Measurements from ENCODE around the gene CLASRP.

The CLASRP gene

DNA sequence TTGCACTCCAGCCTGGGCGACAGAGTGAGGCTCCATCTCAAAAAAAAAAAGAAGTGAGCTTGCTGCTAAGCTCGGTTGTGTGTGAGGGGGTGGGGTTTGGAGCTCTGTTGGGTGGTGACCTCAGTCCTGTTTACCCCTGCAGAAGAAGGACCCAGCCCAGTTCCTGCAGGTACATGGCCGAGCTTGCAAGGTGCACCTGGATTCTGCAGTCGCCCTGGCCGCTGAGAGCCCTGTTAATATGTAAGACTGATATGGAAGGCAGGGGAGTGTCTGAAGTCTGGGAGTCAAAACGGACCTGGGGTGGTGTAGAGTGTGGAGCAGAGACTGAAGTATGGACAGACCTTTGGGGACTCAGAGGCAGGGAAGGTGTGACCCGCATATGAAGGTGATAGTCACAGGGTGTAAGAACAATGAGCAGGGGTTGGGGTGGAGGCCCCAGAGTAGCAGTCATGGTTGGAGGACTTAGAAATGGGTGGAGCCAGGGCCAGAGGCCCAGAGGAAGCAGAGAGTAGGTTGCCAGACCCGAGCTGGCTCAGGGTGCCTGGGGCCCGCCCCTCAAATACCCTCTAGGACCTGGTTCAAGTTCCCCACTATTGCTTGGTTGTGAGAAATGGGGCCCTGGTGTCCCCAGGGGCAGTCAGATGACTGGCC lies 13.2 kb downstream of the CLASRP start:
- Histone ChIP-seq H3K27me3 (ENCODE audit: control insufficient read depth, insufficient read depth, low read length) (no peaks in the 10 kb centered on the region), H3K36me3 (ENCODE audit: control insufficient read depth, insufficient read depth, low read length) (peaks cover 28% of the 10 kb centered on the region), H3K27ac (ENCODE audit: low read depth, low read length) (no peak overlapping the region), H3K4me1 (ENCODE audit: control insufficient read depth, insufficient read depth, low read length) (peaks cover 4% of the 10 kb centered on the region), H3K9ac (ENCODE audit: low read length) (no peak overlapping the region), H3K4me3 (ENCODE audit: low read length) (no peak overlapping the region)

DNA sequence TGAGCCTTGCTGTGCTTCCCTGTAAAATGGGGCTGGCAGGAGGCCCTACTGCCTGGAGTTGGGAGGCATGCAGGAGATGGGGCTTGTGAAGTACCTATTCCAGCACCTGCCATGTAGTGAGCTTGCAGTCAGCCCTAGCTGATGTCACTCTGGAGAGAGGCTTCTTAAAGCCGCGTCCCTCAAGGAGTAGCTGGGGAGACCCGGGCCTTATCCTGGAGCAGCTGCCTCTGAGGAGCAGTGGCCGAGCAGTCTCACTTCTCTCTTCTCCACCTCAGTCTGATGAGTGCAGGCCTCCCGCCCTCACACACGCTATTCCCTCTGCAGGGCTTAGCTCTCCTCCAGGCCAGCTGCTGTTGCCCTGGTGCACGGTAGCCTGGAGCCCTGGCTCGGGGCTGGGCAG lies 18.0 kb downstream of the CLASRP start:
- H3K36me3 ChIP-seq (ENCODE audit: control insufficient read depth, insufficient read depth, low read length), result peaks cover 69% of the 10 kb centered on the region
- H3K9ac ChIP-seq (ENCODE audit: low read length), result no peak overlapping the region
- no peaks in the 10 kb centered on the region for H3K27me3 ChIP-seq (ENCODE audit: control insufficient read depth, insufficient read depth, low read length)
- no peak overlapping the region for H3K4me3 ChIP-seq (ENCODE audit: low read length)
- no peaks in the 10 kb centered on the region for H3K4me1 ChIP-seq (ENCODE audit: control insufficient read depth, insufficient read depth, low read length)
- no peak overlapping the region for H3K27ac ChIP-seq (ENCODE audit: low read depth, low read length)

DNA sequence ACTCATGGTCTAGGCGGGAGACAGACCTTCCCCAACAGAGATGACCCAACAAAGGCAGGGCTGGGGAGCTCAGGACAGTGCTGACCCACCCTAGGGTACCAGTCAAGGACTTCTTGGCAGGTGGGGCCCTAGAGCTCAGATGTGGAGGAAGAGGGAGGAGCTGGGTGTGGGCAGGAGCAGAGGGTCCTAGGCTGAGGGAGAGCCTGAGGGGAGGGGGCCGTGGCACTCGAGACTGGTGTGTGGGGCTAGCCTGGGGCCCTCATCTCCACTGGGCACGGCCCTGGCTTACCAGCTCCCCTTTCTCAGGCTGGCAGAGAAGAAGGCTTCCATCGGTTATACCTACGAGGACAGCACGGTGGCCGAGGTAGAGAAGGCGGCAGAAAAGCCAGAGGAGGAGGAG lies 18.6 kb downstream of the CLASRP start:
- Histone ChIP-seq H3K27ac (ENCODE audit: low read depth, low read length) (no peak overlapping the region), H3K4me3 (ENCODE audit: low read length) (no peak overlapping the region), H3K4me1 (ENCODE audit: control insufficient read depth, insufficient read depth, low read length) (no peaks in the 10 kb centered on the region), H3K36me3 (ENCODE audit: control insufficient read depth, insufficient read depth, low read length) (peaks cover 71% of the 10 kb centered on the region), H3K27me3 (ENCODE audit: control insufficient read depth, insufficient read depth, low read length) (no peaks in the 10 kb centered on the region), H3K9ac (ENCODE audit: low read length) (no peak overlapping the region)

DNA sequence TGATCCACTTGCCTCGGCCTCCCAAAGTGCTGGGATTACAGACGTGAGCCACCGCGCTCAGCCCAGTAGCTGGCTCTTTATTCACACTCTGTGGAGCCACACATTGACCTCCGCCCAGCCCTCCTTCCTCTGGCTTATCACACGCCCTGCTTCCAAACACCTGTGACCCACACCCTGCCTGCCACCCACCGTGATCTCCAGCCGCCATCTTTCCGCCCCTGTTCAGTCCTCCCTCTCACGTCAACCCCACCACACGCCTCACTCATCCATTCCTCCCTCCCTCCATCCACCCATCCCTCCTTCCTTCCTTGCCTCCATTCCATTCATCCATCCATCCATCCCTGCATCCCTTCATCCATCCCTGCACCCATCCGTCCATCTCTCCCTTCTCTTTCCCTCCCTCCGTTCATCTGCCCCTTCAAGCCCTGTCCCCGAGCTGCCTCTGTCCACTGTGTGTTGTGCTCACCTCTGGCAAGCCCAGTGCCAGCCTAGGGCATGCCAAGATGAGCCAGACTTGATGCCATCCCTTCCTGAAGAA lies 19.8 kb downstream of the CLASRP start:
- Histone ChIP-seq H3K27ac (ENCODE audit: low read depth, low read length) (no peak overlapping the region), H3K4me1 (ENCODE audit: control insufficient read depth, insufficient read depth, low read length) (no peaks in the 10 kb centered on the region)

DNA sequence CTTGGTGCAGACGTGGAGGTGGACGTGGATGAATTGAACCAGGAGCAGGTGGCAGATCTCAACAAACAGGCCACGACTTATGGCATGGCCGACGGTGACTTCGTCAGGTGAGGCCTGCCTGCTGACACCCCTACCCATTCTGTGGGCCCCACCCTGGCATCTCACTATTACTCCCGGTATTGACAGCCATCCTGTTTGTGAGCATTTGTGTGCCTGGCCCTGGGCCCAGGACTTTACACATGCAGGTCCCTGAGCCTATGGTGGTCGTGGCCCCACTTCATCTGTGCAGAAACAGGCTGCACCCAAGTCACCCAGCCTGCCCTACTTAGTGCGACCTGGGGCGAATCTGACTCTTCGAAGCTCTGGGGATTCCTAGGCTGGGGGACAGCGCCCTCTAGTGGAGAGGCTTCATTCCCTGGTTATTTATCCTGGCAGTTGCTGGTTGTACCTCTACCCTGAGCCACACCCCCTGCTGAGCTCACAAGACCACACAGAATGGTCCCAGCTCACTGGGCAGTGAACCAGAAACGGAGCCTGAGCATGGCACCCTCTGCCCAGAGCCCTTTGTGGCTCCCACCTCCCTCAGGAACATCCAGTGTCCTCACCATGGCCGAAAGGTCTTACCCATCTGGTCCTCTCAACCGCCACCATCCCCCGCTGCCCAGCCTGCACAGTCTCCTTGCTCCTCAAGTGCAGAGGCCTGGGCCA lies 20.6 kb downstream of the CLASRP start:
- H3K4me3 ChIP-seq (ENCODE audit: low read length), result no peak overlapping the region
- no peaks in the 10 kb centered on the region for H3K27me3 ChIP-seq (ENCODE audit: control insufficient read depth, insufficient read depth, low read length)
- no peaks in the 10 kb centered on the region for H3K4me1 ChIP-seq (ENCODE audit: control insufficient read depth, insufficient read depth, low read length)
- no peak overlapping the region for H3K27ac ChIP-seq (ENCODE audit: low read depth, low read length)
- no peak overlapping the region for H3K9ac ChIP-seq (ENCODE audit: low read length)
- H3K36me3 ChIP-seq (ENCODE audit: control insufficient read depth, insufficient read depth, low read length), result peaks cover 69% of the 10 kb centered on the region

More for the DNA sequence above, 19.8 kb downstream of the CLASRP start:
- H3K9ac ChIP-seq (ENCODE audit: low read length), result no peak overlapping the region
- H3K27me3 ChIP-seq (ENCODE audit: control insufficient read depth, insufficient read depth, low read length), result no peaks in the 10 kb centered on the region
- H3K4me3 ChIP-seq (ENCODE audit: low read length), result no peak overlapping the region
- H3K36me3 ChIP-seq (ENCODE audit: control insufficient read depth, insufficient read depth, low read length), result peaks cover 71% of the 10 kb centered on the region

DNA sequence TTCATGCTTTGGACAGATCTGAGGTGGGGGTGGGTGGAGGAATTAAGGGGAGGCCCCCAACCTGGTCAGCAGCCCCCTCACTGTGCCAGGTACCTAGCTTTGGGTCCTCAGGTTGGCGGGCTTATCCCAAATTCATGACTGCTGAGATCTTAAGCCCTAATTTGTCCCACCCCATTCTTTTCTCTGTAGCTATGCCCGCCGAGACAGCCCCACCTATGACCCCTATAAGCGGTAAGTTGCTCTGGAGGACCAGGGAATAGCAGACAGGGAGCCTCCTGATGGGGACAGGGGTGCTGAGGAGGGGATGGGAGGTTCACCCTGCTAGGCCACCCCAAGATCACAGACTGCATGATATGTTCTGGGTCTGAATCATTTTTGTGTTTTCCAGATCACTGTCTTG lies 23.1 kb downstream of the CLASRP start:
- Histone ChIP-seq H3K9ac (ENCODE audit: low read length) (no peak overlapping the region), H3K36me3 (ENCODE audit: control insufficient read depth, insufficient read depth, low read length) (peaks cover 63% of the 10 kb centered on the region), H3K27ac (ENCODE audit: low read depth, low read length) (no peak overlapping the region), H3K4me1 (ENCODE audit: control insufficient read depth, insufficient read depth, low read length) (no peaks in the 10 kb centered on the region), H3K4me3 (ENCODE audit: low read length) (no peak overlapping the region), H3K27me3 (ENCODE audit: control insufficient read depth, insufficient read depth, low read length) (no peaks in the 10 kb centered on the region)

DNA sequence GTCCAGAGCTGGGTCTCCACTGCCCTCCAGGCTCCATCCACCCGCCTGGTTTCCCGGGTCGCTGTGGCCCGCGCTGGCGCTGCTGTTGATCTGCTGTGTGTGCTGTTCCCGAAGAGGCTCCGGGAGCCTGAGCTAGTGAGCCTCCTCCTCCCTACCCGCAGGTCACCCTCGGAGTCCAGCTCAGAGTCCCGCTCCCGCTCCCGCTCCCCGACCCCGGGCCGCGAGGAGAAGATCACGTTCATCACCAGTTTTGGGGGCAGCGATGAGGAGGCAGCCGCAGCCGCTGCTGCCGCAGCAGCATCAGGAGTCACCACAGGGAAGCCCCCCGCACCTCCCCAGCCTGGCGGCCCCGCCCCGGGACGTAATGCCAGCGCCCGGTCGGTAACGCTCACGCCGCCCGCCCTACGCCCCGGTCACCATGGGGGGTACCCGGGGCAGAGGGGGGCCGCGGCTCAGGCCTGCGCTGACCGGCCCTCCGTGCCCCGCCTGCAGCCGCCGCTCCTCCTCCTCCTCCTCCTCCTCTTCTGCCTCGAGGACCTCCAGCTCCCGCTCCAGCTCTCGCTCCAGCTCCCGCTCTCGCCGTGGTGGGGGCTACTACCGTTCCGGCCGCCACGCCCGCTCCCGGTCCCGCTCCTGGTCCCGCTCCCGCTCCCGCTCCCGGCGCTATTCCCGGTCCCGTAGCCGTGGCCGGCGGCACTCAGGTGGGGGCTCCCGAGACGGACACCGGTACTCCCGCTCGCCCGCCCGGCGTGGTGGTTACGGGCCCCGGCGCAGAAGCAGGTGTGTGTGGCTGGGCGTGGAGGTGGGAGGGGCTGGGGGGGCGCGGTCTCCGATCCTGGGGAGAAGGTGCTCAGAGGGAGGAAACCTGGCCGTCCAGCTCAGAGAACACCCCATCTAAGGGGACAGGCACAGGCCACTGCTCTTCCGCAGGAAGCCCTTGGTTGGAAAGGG lies 25.3 kb downstream of the CLASRP start:
- Histone ChIP-seq H3K4me1 (ENCODE audit: control insufficient read depth, insufficient read depth, low read length) (no peaks in the 10 kb centered on the region), H3K4me3 (ENCODE audit: low read length) (no peak overlapping the region), H3K27me3 (ENCODE audit: control insufficient read depth, insufficient read depth, low read length) (no peaks in the 10 kb centered on the region), H3K36me3 (ENCODE audit: control insufficient read depth, insufficient read depth, low read length) (peaks cover 53% of the 10 kb centered on the region), H3K9ac (ENCODE audit: low read length) (no peak overlapping the region), H3K27ac (ENCODE audit: low read depth, low read length) (no peak overlapping the region)

DNA sequence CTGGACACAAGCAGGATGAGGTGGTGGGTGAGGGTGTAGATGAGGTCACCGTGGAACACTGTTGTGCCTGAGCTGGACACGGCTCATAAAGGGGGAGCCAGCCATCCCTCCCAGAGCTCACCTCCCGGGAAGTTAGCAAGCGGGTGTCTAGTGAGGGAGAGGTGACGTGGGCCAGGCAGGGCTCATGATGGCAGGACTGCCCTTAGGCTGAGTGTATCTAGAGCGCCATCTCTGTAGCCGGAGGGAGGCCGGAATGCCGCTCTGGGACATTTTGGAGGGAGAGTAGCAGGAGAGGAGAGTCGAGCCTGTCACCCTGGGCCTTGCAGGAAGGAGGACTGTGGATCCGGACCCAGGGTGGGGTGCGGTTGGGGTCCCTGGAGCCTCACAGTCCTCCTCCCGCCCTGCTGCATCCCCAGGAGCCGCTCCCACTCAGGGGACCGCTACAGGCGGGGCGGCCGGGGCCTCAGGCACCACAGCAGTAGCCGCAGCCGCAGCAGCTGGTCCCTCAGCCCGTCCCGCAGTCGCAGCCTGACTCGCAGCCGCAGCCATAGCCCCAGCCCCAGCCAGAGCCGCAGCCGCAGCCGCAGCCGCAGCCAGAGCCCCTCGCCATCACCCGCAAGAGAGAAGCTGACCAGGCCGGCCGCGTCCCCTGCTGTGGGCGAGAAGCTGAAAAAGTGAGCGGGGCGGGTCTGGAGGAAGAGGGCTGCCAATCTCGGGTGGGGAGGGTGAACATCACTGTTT lies 28.2 kb downstream of the CLASRP start:
- no peaks in the 10 kb centered on the region for H3K27me3 ChIP-seq (ENCODE audit: control insufficient read depth, insufficient read depth, low read length)
- no peak overlapping the region for H3K27ac ChIP-seq (ENCODE audit: low read depth, low read length)
- H3K9ac ChIP-seq (ENCODE audit: low read length), result no peak overlapping the region
- H3K36me3 ChIP-seq (ENCODE audit: control insufficient read depth, insufficient read depth, low read length), result peaks cover 43% of the 10 kb centered on the region
- no peak overlapping the region for H3K4me3 ChIP-seq (ENCODE audit: low read length)
- H3K4me1 ChIP-seq (ENCODE audit: control insufficient read depth, insufficient read depth, low read length), result no peaks in the 10 kb centered on the region

DNA sequence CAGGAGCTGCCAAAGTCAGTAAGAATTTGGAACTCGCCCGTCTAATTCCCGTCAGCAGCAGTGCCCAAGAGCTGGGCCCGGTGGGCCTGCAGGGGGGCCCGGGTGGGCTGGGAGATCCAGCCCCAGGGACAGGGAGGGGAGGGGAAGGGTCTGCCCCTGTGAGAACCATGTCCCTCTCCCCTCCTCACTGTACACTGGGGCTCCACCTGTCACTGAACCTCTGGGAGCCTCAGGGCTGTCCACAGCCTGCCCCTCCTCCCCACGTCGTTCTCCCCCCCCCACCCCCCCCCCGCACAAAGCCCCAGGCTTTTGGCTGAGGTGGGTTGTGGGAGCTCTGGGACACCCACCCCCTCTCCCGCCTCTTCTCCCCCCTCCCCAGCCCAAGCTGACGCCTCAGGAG lies 29.2 kb downstream of the CLASRP start:
- peaks cover 42% of the 10 kb centered on the region for H3K36me3 ChIP-seq (ENCODE audit: control insufficient read depth, insufficient read depth, low read length)
- no peak overlapping the region for H3K9ac ChIP-seq (ENCODE audit: low read length)
- H3K4me1 ChIP-seq (ENCODE audit: control insufficient read depth, insufficient read depth, low read length), result no peaks in the 10 kb centered on the region
- no peak overlapping the region for H3K4me3 ChIP-seq (ENCODE audit: low read length)
- no peaks in the 10 kb centered on the region for H3K27me3 ChIP-seq (ENCODE audit: control insufficient read depth, insufficient read depth, low read length)
- no peak overlapping the region for H3K27ac ChIP-seq (ENCODE audit: low read depth, low read length)

- Histone ChIP-seq H3K4me3 (ENCODE audit: low read length) (no peak overlapping the region), H3K36me3 (ENCODE audit: control insufficient read depth, insufficient read depth, low read length) (peaks cover 38% of the 10 kb centered on the region), H3K27ac (ENCODE audit: low read depth, low read length) (no peak overlapping the region), H3K9ac (ENCODE audit: low read length) (no peak overlapping the region), H3K27me3 (ENCODE audit: control insufficient read depth, insufficient read depth, low read length) (no peaks in the 10 kb centered on the region), H3K4me1 (ENCODE audit: control insufficient read depth, insufficient read depth, low read length) (no peaks in the 10 kb centered on the region)
Measured at GRCh38 chr19:45069056-45069455, 30.2 kb downstream of the CLASRP start.

- no peak overlapping the region for H3K9ac ChIP-seq (ENCODE audit: low read length)
- H3K4me1 ChIP-seq (ENCODE audit: control insufficient read depth, insufficient read depth, low read length), result no peaks in the 10 kb centered on the region
- H3K36me3 ChIP-seq (ENCODE audit: control insufficient read depth, insufficient read depth, low read length), result peaks cover 34% of the 10 kb centered on the region
- no peak overlapping the region for H3K27ac ChIP-seq (ENCODE audit: low read depth, low read length)
- H3K4me3 ChIP-seq (ENCODE audit: low read length), result no peak overlapping the region
- no peaks in the 10 kb centered on the region for H3K27me3 ChIP-seq (ENCODE audit: control insufficient read depth, insufficient read depth, low read length)
Measured at GRCh38 chr19:45070214-45070613, 31.4 kb downstream of the CLASRP start.

Measured in rectal smooth muscle tissue (tissue), 1 donor.